Stimulated activated CD8-positive, alpha-beta memory T cell treated with anti-CD3 and anti-CD28 coated beads, Interleukin-4, amount 100 ng/mL, for 48 hours (primary cell): ENCODE results near the gene LBX2.

ENCODE experiments used
- DNase-seq: peaks from one replicate; pipeline ENCODE4 v3.0.0-alpha.2; 2020

LBX2 gene

DNA sequence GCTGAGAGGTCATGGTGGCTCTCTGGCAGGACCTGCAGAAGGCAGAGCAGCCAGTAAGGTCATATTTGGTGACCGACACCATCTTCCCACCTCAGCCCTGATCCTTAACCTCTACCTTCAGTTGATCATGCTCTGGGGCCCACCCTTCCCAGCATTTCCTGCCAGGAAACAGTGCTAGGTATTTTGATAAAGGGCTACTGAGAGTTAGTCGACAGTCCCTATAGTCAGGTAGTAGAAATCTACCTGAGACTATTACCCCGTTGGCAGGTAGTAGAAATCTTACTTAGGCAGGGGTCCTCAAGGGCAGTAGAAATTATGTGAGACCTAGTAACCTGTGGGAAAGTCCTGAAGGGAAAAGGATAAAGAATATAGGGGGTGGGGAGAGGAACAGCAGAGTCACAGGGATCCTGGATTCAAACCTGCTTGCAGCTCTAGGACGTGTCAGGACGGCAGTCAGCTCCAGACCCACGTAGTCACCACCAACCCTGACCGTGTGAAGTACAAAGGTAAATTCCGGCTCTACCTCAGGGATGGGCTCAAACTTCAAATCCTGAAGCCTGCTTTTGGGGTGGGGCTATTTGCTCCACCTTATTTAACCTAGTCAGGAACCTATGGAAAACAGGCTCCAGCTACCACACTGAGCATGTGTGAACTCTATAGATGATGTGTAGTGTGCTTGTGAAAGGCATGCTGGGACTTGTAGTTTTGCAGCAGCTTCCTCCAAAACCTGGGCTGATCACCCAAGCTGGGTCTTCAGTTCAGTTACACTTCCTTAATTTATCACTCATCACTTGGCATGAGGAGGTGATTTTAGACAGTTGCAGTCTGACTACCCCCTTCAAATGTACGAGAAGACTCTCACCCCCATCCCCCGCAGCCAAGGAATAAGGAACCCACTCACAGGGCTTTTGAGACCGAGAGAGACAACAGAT, 26.6 kb upstream of the LBX2 start, which contains the start of gene DQX1:
DQX1 (minus strand) TSS at position 515 of the 932 bp plus-strand sequence; CDS start at position 13, 502 bp downstream.
- no peak for DNase-seq

DNA sequence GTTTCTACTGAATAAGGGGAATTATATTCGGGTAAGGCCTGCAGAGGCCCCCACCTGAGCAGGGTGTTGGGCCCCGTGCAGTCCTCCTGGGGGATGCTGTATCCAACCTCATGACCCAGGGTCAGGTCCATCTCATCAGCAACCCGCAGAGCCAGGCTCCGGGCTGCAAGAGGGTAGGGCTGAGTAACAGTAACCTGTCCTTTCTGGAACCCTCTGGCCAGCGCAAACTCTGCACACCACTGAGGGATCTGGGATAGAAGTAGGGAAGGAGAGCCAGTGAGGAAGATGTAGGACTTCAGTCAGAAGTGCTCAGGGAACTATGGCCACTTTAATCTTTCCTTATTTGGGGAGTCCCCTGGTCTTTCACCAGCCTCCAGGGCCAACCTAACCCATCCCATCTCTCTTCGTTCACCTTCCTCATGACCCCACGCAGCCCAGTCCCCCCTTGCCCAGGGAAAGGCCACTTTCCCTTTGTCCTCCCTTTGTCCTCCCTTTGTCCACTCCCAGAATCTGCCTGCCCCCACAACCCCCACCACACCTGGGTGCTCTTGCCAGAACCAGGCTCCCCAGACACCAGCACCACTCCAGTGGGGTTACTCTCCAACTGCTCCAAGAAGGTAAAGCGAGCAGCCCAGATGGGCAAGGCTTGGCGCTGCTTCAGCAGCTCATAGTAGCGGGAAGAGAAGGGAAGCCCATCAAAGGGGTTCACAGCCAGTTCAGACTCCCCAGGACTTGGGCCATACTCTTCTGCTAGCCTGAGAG, 25.7 kb upstream of the LBX2 start:
- no peak for DNase-seq

DNA sequence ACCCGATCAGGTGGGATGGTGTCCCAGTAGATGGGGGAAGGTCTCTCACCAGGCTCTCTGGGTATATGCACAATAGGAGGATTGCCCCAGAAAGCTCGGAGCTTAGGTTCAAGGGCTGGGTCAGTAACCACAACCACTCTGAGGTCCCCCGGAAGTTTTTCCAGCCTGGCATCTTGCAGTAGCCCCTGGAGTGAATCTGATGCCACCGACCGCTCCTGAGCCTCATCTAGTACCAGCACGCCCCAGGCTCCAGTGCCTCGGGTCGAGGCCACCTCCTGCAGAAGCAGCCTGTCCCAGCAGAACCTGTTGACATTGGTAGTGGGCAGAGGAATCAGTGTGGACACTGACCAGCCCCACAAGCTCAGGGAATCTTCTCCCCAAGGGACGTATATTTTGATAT, 24.6 kb upstream of the LBX2 start:
- DNase-seq, result no peak

DNA sequence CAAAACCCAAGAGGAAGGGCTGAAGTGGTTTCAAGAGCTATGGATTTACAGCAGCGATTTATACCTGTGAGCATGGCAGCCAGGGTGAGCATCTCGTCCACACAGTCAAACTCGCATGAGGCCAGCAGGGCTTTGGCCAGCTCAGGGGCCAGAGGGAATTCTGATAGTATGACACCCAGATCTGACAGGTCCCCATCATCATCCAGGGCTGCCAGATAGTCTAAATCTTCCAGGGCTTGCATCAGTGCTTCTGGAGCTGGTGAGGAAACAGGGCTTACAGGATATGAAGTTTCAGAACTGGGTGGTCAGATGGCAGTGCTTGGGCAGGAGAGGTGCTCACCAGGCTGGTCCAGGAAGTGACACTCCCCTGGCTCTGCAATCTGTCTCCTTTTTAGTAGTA, 23.1 kb upstream of the LBX2 start:
- DNase-seq, result no peak

DNA sequence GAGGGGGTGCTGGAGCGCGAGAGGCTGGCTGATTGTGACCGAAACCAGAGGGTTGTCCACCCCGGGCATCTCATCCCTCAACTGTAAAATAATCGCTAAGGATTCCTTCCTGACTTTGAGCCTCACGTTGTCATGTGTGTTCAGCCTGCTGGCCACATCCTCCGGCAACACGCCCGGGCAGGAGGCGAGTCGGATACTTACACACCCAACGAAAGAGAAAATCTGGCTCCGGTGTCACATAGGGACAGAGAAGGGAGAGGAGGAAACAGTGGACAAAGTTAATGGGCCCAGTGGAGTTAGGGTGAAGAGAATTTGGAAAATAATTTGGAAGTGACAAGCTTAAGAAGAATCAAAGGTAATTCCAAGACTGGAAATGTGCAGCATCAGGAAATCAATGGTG, 17.2 kb upstream of the LBX2 start:
- DNase-seq, result no peak

DNA sequence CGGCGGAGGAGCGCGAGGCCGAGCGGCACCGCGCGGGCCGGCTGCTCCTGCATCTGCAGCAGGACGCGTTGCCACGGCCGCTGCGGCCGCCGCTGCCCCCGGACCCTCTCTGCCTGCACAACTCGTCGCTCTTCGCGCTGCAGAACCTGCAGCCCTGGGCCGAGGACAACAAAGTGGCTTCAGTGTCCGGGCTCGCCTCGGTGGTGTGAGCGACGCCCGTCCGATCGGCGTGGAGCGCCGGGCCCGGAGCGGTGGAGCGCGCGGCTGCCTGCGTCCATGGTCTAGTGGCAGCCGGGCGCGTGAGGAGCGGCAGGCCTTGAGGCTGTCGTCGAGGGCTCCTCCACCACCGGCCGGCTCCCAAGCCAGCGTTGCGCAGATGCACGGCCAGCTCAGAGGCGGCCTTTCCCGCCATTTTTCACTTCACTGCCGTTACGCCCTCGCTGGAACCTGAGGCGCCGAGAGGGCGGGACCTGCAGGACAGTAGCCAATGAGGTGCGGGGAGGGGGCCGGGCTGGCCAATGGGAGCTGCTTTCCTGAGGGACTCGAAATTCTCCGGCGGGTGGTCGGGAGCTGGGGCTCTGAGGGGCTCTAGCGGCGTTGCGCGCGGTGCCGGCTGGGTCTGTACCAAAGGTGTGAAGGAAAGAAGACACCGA, 16.7 kb upstream of the LBX2 start:
- peak; percentile 83 for DNase-seq

DNA sequence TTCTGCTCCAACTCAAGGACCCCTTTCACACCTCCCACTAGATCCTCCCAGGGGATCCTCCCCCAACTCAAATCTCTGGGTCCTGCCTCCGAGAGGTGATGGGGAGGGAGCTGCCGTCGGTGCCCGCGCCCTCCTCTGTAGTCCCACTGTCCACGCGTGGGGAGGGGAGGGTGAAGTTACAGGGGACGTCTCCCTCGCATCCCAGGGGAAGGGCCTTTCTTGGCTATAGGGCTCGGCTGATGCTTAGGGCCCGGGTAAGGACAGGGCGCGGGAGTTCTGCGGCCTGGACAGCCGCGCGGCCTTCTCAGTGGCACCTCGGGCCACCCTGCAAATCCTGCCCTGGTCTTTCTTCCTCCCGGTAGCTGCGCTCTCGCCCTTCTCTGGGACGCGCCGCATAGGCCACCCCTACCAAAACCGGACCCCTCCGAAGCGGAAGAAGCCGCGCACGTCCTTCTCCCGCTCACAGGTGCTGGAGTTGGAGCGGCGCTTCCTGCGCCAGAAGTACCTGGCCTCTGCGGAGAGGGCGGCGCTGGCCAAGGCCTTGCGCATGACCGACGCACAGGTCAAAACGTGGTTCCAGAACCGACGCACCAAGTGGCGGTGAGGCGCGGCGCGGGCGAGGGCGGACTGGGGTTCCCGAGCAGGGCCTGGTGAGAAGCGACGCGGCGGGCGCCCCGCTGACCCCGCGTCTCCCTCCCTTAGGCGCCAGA, 16.0 kb upstream of the LBX2 start:
- no peak for DNase-seq

DNA sequence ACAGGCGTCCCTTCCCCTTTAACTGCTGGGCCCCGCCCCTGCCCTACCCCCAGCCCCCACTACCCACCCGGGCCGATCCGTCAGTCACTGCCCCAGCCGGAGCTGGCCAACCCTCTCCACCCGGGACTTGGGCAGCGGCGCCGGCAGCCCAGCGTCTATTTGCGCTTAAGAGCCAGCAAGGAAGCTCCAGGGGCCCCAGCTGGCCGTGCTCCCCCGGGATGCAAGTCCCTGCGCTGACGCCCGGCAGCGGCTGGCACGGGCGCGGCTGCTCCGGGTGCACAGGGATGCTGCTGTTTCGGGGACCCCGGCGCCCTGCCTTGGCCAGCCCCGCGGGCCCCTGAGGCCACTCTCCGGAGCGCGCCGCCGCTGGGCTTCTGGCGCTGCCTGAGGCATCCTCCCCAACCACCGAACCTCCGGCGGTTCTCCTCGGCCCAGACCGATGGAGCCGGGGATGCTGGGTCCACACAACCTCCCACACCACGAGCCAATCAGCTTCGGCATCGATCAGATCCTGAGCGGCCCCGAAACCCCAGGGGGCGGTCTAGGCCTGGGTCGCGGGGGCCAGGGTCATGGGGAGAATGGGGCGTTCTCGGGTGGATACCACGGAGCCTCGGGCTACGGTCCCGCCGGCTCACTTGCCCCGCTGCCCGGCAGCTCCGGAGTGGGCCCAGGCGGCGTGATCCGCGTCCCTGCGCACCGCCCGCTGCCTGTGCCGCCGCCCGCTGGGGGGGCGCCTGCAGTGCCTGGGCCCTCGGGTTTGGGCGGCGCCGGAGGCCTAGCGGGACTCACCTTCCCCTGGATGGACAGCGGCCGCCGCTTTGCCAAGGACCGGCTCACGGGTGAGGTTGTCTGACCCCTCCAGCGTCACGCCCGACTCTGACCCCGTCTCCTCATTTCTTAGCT, 15.2 kb upstream of the LBX2 start, which contains the start of gene TLX2:
TLX2 (plus strand) TSS at position 83 of the 903 bp plus-strand sequence; CDS start at position 440, 357 bp downstream.
- no peak for DNase-seq

DNA sequence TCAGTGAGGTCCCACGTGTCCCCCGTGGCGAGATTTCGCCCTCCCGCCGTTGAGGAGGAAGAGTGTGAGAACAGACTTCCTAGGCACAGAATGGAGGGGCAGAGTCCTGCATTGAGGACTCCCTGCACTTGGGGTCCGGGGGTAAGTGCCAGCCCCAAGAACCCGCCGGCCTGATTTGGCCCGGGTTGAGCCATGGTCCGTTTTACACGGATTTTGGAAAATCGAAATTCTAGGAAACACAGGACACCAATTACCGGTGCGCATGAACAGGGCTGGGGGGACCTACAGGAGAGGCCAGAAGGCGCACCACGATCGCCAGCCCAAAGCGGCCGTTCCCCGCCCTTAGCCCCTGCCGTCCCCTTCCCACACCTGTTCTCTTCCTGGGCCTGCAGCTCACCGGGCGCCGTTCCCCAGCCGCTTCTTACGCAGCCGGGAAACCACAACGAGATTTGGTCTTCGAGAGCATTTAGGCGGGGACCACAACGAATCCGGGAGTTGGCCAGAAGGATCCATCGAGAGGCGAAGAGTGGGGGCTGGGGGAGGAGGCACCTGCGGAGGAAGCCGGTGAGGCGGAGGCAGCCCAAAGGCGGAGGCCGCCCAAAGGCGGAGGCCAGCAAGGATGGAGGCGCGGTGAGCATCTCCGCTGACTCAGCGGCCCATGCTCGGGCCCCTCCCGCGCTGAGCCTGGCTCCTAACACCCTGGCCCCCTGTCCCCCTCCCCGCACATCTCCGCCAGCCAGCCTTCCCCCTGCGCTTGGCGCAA, 14.4 kb upstream of the LBX2 start:
- DNase-seq, result peak; percentile 51

DNA sequence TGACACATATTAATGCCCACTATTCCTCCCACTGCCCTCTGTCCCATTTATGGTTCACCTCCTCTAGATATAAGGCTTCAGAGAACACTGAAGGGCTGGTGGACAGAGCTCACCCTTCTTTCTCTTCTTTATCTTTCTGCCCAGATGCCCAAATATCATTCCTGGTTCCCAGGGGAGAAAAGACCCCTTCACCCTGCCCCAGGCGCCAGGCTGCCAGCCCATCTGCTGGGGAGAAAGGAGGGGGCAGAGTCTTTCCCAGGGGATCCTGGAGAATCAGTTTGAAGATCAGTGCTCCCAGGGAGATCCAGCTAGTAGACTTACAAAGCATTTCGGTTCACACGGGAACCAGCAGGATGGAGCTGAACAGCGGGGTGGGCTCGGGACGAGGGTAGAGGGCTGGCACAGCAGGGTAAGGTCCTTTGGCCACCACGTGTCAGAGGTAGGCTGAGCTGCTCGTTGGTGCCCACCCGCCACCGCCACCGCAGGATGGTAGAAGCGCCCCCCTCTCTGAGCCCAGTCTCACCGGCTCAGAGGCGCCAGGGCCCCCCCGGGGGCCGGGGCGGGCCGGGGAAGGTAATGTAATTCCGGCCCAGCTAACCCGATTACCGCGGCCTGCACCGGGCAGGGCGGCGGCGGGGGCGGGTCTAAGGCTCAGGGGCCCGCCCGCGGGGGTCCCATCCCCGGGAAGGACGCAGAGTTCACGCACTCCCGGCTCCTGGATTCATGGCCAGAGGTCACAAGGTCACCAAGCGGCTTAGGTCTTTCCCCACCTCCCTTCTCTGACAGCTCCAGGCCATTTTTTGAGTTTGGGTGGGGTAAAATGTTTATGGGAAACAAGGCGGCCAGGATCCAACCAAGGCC, 13.6 kb upstream of the LBX2 start:
- DNase-seq, result no peak

DNA sequence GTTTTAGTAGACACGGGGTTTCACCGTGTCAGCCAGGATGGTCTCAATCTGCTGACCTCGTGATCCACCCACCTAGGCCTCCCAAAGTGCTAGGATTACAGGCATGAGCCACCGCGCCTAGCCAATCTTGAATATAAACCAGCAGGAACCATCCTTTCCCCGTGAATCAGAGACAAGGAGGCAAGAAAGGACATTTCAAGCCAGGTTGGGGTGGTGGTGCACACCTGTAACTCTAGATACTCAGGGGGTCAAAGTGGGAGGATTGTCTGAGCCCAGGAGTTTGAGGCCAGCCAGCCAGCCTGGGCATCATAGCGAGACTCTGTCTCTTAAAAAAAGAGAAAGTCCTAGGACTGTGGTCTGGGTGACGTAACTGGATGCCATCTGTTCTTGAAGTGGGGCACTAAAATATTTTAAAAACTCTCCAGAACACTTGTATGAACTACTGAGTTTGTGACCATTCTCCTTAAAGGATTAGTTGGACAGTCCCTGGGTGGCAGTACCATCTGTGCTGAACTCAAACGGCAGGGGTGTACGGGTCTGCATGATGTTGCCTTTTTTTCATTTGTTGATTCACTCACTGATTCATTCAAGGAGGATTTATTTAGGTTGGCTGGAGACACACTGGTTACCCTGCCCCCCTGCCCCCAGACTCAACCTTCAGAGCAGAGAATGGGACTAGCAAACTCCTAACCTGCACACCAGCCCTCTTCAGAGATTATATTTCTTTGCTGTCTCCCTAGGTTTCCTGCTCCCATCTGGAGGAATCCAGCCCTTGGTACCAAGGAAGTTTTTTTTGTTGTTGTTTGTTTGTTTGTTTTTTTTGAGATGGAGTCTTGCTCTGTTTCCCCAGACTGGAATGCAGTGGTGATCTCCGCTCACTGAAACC, 11.9 kb upstream of the LBX2 start:
- DNase-seq, result no peak

DNA sequence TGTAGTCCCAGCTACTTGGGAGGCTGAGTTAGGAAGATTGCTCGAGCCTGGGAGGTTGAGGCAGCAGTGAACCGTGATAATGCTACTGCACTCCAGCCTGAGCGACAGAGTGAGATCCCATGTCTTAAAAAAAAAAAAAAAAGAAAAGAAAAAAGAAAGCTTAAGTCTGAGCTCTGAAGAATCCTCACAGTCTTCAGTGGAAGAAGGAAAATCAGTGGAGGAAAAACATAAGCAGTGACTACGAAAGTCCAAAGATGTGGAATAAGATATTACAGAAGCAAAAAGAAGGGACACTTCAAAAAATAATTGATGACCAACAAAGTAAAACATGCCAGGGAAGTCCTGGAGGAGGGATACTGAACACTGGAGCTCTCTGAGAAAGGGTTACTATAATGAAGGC, 10.9 kb upstream of the LBX2 start:
- no peak for DNase-seq

DNA sequence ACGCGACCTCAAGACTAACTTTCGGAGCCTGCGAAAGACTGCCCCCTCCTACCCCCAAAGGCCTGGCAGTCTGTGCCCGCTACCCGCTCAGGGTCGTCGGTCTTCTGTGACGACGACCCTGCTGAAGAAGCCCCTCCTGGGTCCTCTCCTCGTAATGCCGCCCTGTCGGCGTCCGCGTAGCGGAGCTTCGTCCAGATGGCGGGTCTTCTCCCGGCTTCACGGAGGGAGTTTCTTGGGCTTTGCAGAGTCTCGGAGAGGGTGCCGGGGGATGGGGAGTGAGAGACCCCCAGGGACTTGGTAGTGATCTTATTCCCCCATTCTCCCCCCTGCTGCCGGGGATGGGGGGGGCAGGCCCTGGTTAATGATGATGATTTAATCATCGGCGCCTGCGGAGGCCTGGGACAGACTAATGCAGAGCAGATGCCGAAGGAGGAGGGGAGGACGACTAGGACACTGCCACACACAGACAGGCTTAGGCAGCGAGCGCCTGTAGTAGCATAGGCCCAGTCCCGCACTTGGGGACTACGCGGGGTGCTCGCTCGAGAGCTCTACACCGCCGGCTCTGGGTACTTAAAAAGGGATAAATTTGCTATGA, 8.6 kb upstream of the LBX2 start:
- peak; percentile 40 for DNase-seq

DNA sequence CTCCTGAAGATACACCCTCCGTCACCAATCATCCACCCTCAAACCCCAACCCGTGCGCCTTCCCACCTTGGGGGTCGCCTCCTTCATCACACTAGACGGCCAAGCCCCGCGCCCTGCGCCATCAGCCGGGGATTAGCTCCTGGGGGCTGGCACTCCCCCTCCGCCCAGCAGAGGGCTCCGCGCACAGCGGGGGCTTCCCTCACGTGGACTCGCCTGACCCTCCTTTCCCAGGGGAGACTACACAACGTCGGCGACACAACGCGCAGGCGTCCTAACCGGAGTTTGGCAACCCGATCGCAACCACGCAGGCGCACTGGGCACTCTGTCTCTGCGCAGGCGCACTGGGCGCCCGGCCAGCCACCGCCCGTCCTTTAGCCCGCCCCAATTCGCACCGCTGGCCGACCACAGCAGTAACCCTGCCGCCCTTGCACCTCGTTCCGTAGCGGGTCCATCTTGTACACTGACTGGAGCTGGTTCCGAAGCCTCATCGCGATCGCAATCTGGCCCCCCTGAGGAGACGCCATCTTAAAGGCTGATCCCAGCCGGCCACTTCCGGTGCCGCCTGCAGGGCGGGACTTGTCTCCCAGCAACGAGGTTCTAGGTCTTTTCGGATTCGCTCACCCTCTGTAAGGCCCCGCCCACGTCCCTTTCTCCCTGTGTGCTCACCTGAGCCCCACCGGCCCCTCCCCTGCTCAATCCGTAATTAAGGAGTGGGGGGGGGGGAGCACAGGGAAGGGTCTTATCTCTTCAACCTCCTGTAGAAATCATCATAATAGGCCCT, 7.9 kb upstream of the LBX2 start, which contains the start of gene PCGF1:
PCGF1 (minus strand) TSS at position 551 of the 781 bp plus-strand sequence; CDS start at position 524, 27 bp downstream.
- DNase-seq, result peak; percentile 100

DNA sequence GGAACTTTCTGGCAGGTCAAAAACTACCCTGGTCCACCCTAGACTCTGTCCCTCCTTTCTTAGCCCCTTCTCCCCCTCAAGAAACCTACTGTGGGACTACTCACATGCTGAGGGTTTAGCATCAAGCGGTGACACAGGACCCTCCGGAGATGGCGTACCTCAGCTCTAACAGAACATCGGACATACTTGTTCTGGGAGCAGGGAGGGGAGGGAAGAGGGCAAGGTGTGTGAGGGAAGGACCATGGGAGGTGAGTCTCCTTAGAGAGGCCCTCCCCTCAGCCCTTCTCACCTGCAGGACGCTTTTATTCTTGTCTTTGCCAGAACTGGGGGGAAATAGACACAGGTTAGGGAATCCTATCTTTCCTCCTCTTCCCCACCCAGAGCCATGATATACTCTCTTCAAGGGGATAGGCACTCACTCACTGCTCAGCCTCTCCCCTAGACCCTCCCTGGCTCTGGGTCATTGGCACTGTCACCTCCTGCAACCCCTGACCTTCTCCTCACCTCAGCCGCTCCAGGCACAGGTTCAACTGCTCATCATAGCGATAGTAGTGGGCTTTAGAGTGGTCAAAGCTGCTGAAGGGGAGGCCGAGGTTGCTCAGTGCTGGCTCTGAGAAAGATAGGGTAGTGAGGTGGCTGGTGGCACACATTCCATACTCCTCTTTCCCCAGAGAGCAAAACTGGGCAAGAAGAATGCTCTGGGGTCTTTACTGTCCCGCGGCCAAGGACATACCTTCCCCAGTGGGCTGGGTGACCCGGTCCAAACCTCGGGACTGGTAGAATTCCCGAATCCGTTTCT, 6.2 kb upstream of the LBX2 start:
- no peak for DNase-seq

DNA sequence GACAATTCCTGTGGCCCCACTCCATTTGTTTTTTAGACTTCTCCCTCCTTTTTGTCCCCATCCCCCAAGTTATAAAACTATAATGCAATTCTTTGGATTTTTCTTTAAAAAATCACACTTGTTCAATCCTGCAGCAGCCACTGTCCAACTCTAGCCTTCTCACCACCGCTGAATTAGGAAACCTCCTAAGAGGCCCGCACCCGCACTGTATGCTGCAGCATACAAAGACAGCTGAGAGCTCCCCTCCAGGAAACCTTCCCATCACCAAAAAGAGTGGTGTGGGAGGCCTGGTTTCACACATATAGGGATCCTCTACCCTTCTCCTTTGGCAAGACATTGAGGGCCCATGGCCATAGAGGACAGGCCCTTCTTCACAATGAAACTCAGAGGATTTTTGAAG, 5.2 kb upstream of the LBX2 start:
- DNase-seq, result no peak
